GM19467 (cell line): ENCODE measurements around the gene MKNK2.
"Not testable (repeated sequence)": the region's sequence is repeated elsewhere in the genome, so short reads cannot be mapped to it uniquely, and the experiment has no call there.

Source experiments
- ATAC-seq: cut with Tn5 transposase; IDR thresholded peaks from one replicate; pipeline ENCODE4 v1.9.1; 2021; ENCODE audit warnings: mild to moderate bottlenecking, moderate library complexity; ENCODE audit not compliant: unreplicated experiment

Gene MKNK2

GRCh38 chr19:1997353-1998233 lies 53.5 kb downstream of the MKNK2 start:
- ATAC-seq: no peak

- ATAC-seq: no peak
Observed at GRCh38 chr19:1992759-1993260, 58.2 kb downstream of the MKNK2 start.

- ATAC-seq: no peak
Observed at GRCh38 chr19:1991018-1991913, 59.8 kb downstream of the MKNK2 start.

- no peak for ATAC-seq
Observed at GRCh38 chr19:1990230-1991017, 60.6 kb downstream of the MKNK2 start.

- ATAC-seq: no peak
Observed at GRCh38 chr19:1989513-1990229, 61.4 kb downstream of the MKNK2 start.

GRCh38 chr19:1988464-1988863 lies 62.6 kb downstream of the MKNK2 start:
- not testable (repeated sequence) for ATAC-seq
